GM10266 (cell line): Measurements from ENCODE around the gene ZSCAN9.
A peak's percentile ranks its signal among the peaks of the same experiment; 100 is the strongest.

Experiments
- DNase-seq: peaks from one replicate; pipeline ENCODE4 v3.0.0; 2012; ENCODE audit errors: extremely low spot score
- TF ChIP-seq, protein P1 (sequence below): IDR thresholded peaks from 2 replicates; pipeline ENCODE4 v1.5.1; 2012; ENCODE audit warnings: mild to moderate bottlenecking, low read depth; ENCODE audit not compliant: control insufficient read depth, insufficient read depth; ENCODE audit errors: missing control alignments

The ZSCAN9 gene

GRCh38 chr6:28240471-28240870 lies 15.4 kb downstream of the ZSCAN9 start:
- TF ChIP-seq, protein P1, sequence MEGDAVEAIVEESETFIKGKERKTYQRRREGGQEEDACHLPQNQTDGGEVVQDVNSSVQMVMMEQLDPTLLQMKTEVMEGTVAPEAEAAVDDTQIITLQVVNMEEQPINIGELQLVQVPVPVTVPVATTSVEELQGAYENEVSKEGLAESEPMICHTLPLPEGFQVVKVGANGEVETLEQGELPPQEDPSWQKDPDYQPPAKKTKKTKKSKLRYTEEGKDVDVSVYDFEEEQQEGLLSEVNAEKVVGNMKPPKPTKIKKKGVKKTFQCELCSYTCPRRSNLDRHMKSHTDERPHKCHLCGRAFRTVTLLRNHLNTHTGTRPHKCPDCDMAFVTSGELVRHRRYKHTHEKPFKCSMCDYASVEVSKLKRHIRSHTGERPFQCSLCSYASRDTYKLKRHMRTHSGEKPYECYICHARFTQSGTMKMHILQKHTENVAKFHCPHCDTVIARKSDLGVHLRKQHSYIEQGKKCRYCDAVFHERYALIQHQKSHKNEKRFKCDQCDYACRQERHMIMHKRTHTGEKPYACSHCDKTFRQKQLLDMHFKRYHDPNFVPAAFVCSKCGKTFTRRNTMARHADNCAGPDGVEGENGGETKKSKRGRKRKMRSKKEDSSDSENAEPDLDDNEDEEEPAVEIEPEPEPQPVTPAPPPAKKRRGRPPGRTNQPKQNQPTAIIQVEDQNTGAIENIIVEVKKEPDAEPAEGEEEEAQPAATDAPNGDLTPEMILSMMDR: no peak
- DNase-seq: no peak

- DNase-seq: no peak
- TF ChIP-seq, protein P1: no peak
Observed at GRCh38 chr6:28243946-28244345, 18.9 kb downstream of the ZSCAN9 start.

DNA sequence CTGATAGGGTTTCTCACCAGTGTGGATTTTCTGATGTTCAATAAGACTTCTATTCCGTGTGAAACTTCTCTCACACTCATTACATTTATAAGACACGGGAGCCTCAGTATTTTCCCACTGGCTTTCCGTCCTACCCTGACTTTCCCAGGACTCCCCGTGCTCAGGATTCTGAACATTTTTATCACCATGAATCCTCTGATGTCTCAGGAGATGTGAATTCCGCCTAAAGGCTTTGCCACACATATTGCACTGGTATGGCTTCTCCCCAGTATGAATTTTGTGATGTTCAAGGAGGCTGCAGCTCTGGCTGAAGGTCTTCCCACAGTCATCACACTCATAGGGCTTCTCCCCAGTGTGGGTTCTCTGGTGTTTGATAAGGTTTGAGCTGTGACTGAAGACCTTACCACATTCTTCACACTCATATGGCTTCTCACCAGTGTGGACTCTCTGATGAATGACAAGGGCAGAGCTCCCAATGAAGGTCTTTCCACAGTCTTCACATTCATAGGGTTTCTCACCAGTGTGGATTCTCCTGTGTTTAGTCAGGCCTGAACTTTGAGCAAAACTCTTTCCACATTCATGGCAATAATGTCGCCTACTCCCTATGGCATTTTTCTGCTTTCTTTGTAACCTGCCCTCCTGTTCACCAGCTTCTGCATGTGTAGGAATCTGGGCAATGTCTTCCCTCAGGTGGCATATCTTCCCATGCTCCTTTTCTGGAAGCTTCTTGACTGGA lies 20.3 kb downstream of the ZSCAN9 start:
- TF ChIP-seq, protein P1: no peak
- no peak for DNase-seq

GRCh38 chr6:28248916-28249315 lies 23.8 kb downstream of the ZSCAN9 start:
- DNase-seq: no peak
- TF ChIP-seq, protein P1: no peak

- no peak for DNase-seq
- TF ChIP-seq, protein P1: no peak
Observed at GRCh38 chr6:28250747-28251146, 25.7 kb downstream of the ZSCAN9 start.

DNA sequence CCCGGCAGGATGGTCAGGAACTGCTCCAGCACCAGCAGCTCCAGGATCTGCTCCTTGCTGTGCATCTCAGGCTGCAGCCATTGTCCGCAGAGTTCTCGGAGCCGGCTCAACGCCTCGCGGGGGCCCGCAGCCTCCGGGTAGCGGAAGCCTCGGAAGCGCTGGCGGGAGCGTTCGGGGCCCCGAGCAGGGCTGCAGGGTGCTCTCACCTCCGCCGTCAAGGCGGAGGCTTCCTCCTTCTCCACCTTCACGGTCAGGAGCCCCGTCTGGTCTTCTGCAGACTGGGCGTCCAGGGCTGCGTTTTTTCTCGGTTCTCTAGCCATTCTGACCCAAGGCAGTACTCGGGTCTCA lies 26.6 kb downstream of the ZSCAN9 start:
- TF ChIP-seq, protein P1: no peak
- DNase-seq: peak; percentile 35
